Neural cell (in vitro differentiated cells): ENCODE measurements around the gene YIPF6. TPM values are rescaled to one million over a fixed set of nuclear protein-coding genes. Genes with fewer than 3 reads are reported as not detected.

ENCODE experiments used
- H2AFZ ChIP-seq: fragments of 200-600, 300-800 bp; sonication (generic), shearing (Covaris generic); 2 replicates; pipeline ENCODE4 v1.6.0; 2014; ENCODE audit warnings: low read depth, mild to moderate bottlenecking, antibody characterized with exemption, low read length, moderate library complexity
- H3F3A ChIP-seq: fragments of 200-600 bp; shearing (Covaris generic); 2 replicates; pipeline ENCODE4 v1.6.1; 2016; ENCODE audit warnings: mild to moderate bottlenecking, moderate library complexity, mixed read lengths, antibody characterized with exemption, low read length; ENCODE audit not compliant: insufficient read depth, poor library complexity, severe bottlenecking
- H3K27ac ChIP-seq: fragments of 200-600, 300-800 bp; sonication (generic), shearing (Covaris generic); 2 replicates; pipeline ENCODE4 v1.5.1; 2014; ENCODE audit warnings: mild to moderate bottlenecking, low read length, moderate library complexity
- H3K27me3 ChIP-seq: fragments of 300-800, 200-600 bp; sonication (generic), shearing (Covaris generic); 2 replicates; pipeline ENCODE4 v1.6.0; 2014; ENCODE audit warnings: mild to moderate bottlenecking, low read depth, low read length, moderate library complexity; ENCODE audit not compliant: insufficient read depth
- H3K36me3 ChIP-seq: fragments of 300-800, 200-600 bp; sonication (generic), shearing (Covaris generic); 2 replicates; pipeline ENCODE4 v1.5.1; 2014; ENCODE audit warnings: mild to moderate bottlenecking, antibody characterized with exemption, low read length, moderate library complexity; ENCODE audit not compliant: insufficient read depth
- H3K4me2 ChIP-seq: fragments of 300-800, 200-600 bp; sonication (generic), shearing (Covaris generic); 2 replicates; pipeline ENCODE4 v1.6.0; 2014; ENCODE audit warnings: mild to moderate bottlenecking, low read length
- H3K4me3 ChIP-seq: fragments of 300-800, 200-600 bp; sonication (generic), shearing (Covaris generic); 2 replicates; pipeline ENCODE4 v1.5.1; 2014; ENCODE audit warnings: mild to moderate bottlenecking, low read length, moderate library complexity
- H3K79me2 ChIP-seq: fragments of 200-600 bp; shearing (Covaris generic); replicated peaks from 2 replicates; pipeline ENCODE4 v1.6.0; 2014; ENCODE audit warnings: mild to moderate bottlenecking, low read length, moderate library complexity; ENCODE audit not compliant: insufficient read depth
- H3K9ac ChIP-seq: fragments of 300-800, 200-600 bp; sonication (generic), shearing (Covaris generic); 2 replicates; pipeline ENCODE4 v1.6.1; 2016; ENCODE audit warnings: mild to moderate bottlenecking, low read length, mixed read lengths
- H3K9me2 ChIP-seq: fragments of 200-600 bp; shearing (Covaris generic); 2 replicates; pipeline ENCODE4 v1.6.1; 2016; ENCODE audit warnings: mild to moderate bottlenecking, low read length, mixed read lengths; ENCODE audit not compliant: insufficient read depth
- H3K9me3 ChIP-seq: fragments of 200-600, 300-800 bp; sonication (generic), shearing (Covaris generic); 2 replicates; pipeline ENCODE4 v1.6.1; 2016; ENCODE audit warnings: mild to moderate bottlenecking, mixed run types, low read length, moderate library complexity, mixed read lengths
- H4K20me1 ChIP-seq: fragments of 200-600 bp; shearing (Covaris generic); 2 replicates; pipeline ENCODE4 v1.6.1; 2016; ENCODE audit warnings: mild to moderate bottlenecking, mixed run types; ENCODE audit not compliant: insufficient read depth
- CTCF ChIP-seq: fragments of 450-650 bp; IDR thresholded peaks from 2 replicates; pipeline ENCODE4 v1.5.1; 2014; ENCODE audit warnings: antibody characterized with exemption, mild to moderate bottlenecking, moderate library complexity; ENCODE audit not compliant: poor library complexity, severe bottlenecking
- EP300 ChIP-seq: fragments of 450-650 bp; conservative IDR thresholded peaks from 2 replicates; pipeline ENCODE4 v1.6.1; 2014; ENCODE audit warnings: antibody characterized with exemption, mild to moderate bottlenecking, moderate library complexity; ENCODE audit not compliant: poor library complexity, severe bottlenecking
- EZH2 ChIP-seq: fragments of 200-600, 300-800 bp; shearing (Covaris generic), sonication (generic); IDR thresholded peaks from 2 replicates; pipeline ENCODE4 v1.6.1; 2014; ENCODE audit warnings: antibody characterized with exemption, low read length, borderline replicate concordance, mild to moderate bottlenecking; ENCODE audit not compliant: insufficient read depth, poor library complexity, severe bottlenecking
- MXI1 ChIP-seq: fragments of 450-650 bp; conservative IDR thresholded peaks from 2 replicates; pipeline ENCODE4 v1.6.1; 2014; ENCODE audit warnings: antibody characterized with exemption, mild to moderate bottlenecking; ENCODE audit not compliant: poor library complexity, severe bottlenecking
- POLR2AphosphoS5 ChIP-seq: IDR thresholded peaks from 2 replicates; pipeline ENCODE4 v1.6.1; 2012
- RAD21 ChIP-seq: fragments of 450-650 bp; conservative IDR thresholded peaks from 2 replicates; pipeline ENCODE4 v1.6.1; 2014; ENCODE audit warnings: antibody characterized with exemption, mild to moderate bottlenecking, moderate library complexity
- REST ChIP-seq: IDR thresholded peaks from 2 replicates; pipeline ENCODE4 v1.6.1; 2012; ENCODE audit warnings: borderline replicate concordance
- SMC3 ChIP-seq: fragments of 450-650 bp; conservative IDR thresholded peaks from 2 replicates; pipeline ENCODE4 v1.6.1; 2014; ENCODE audit warnings: antibody characterized with exemption, mild to moderate bottlenecking, moderate library complexity; ENCODE audit not compliant: poor library complexity
- TAF1 ChIP-seq: IDR thresholded peaks from 2 replicates; pipeline ENCODE4 v1.6.1; 2012; ENCODE audit warnings: low read depth
- polyA plus RNA-seq: library from polyadenylated mRNA; depleted of rRNA; stranded (reverse); fragments of >200 nt; gene quantifications from 2 replicates; pipeline ENCODE4 v1.2.3, GENCODE V29; 2014

Gene YIPF6
- polyA plus RNA-seq, 1 donor from 2014 or later = 28.5 TPM

- no peaks in the 10 kb centered on the region for H3K79me2 ChIP-seq
- no peaks in the 10 kb centered on the region for H3K36me3 ChIP-seq
- no peak overlapping the region for H3K27ac ChIP-seq
- no peaks in the 10 kb centered on the region for H3K27me3 ChIP-seq
- H3F3A ChIP-seq = no peaks in the 10 kb centered on the region
- H3K9me2 ChIP-seq = no peaks in the 10 kb centered on the region
- H3K9me3 ChIP-seq = no peaks in the 10 kb centered on the region
- no peak overlapping the region for H3K9ac ChIP-seq
- TF ChIP-seq CTCF (no peak), MXI1 (no peak), EZH2 (no peak), TAF1 (no peak), EP300 (no peak)
- H4K20me1 ChIP-seq = no peaks in the 10 kb centered on the region
- no peak overlapping the region for H3K4me2 ChIP-seq
- no peak overlapping the region for H3K4me3 ChIP-seq
- no peak overlapping the region for H2AFZ ChIP-seq
Measured at GRCh38 chrX:68571610-68572311, 72.9 kb downstream of the YIPF6 start.

GRCh38 chrX:68574240-68574639, 75.4 kb downstream of the YIPF6 start:
- no peak overlapping the region for H3K27ac ChIP-seq
- H3K9ac ChIP-seq = no peak overlapping the region
- no peaks in the 10 kb centered on the region for H3K9me3 ChIP-seq
- no peaks in the 10 kb centered on the region for H3K36me3 ChIP-seq
- no peaks in the 10 kb centered on the region for H3K27me3 ChIP-seq
- no peaks in the 10 kb centered on the region for H4K20me1 ChIP-seq
- no peak overlapping the region for H3K4me2 ChIP-seq
- no peak overlapping the region for H2AFZ ChIP-seq
- TF ChIP-seq EZH2 (no peak), CTCF (no peak), SMC3 (no peak), RAD21 (no peak), REST (no peak), MXI1 (no peak), EP300 (no peak), TAF1 (no peak), POLR2AphosphoS5 (no peak)
- H3F3A ChIP-seq = no peaks in the 10 kb centered on the region
- no peaks in the 10 kb centered on the region for H3K9me2 ChIP-seq
- H3K4me3 ChIP-seq = no peak overlapping the region
- no peaks in the 10 kb centered on the region for H3K79me2 ChIP-seq
